ENCODE results near the gene AOPEP.

The AOPEP gene

GRCh38 chr9:95083086-95083768 is 356.7 kb downstream of the AOPEP start:
- Mint-ChIP-seq H3K27ac (ENCODE audit: low read depth) (no peak overlapping the region), H3K9me3 (no peaks in the 10 kb centered on the region), H3K36me3 (ENCODE audit: insufficient read depth) (peaks cover 3% of the 10 kb centered on the region), H3K4me1 (no peaks in the 10 kb centered on the region), H3K27me3 (no peaks in the 10 kb centered on the region), H3K4me3 (no peak overlapping the region)
- ATAC-seq (replicated peaks; ENCODE audit: extremely low read depth, poor library complexity, severe bottlenecking) (no peak), DNase-seq (ENCODE audit: low spot score in 2 of 2) (no peak)

- H3K27ac Mint-ChIP-seq (ENCODE audit: low read depth): no peak overlapping the region
- H3K9me3 Mint-ChIP-seq: no peaks in the 10 kb centered on the region
- DNase-seq (ENCODE audit: low spot score in 2 of 2): no peak
- H3K4me1 Mint-ChIP-seq: no peaks in the 10 kb centered on the region
- H3K27me3 Mint-ChIP-seq: no peaks in the 10 kb centered on the region
- ATAC-seq (replicated peaks; ENCODE audit: extremely low read depth, poor library complexity, severe bottlenecking): no peak
- H3K36me3 Mint-ChIP-seq (ENCODE audit: insufficient read depth): peaks cover 3% of the 10 kb centered on the region
- H3K4me3 Mint-ChIP-seq: no peak overlapping the region
Observed at GRCh38 chr9:95084254-95084934, 357.9 kb downstream of the AOPEP start.

GRCh38 chr9:95085036-95085770 is 358.7 kb downstream of the AOPEP start:
- Mint-ChIP-seq H3K9me3 (no peaks in the 10 kb centered on the region), H3K4me1 (no peaks in the 10 kb centered on the region), H3K4me3 (no peak overlapping the region), H3K27ac (ENCODE audit: low read depth) (no peak overlapping the region), H3K27me3 (no peaks in the 10 kb centered on the region), H3K36me3 (ENCODE audit: insufficient read depth) (peaks cover 3% of the 10 kb centered on the region)
- ATAC-seq (replicated peaks; ENCODE audit: extremely low read depth, poor library complexity, severe bottlenecking): no peak
- no peak for DNase-seq (ENCODE audit: low spot score in 2 of 2)

- DNase-seq (ENCODE audit: low spot score in 2 of 2): no peak
- Mint-ChIP-seq H3K4me1 (no peaks in the 10 kb centered on the region), H3K27ac (ENCODE audit: low read depth) (no peak overlapping the region), H3K9me3 (no peaks in the 10 kb centered on the region), H3K27me3 (no peaks in the 10 kb centered on the region), H3K4me3 (no peak overlapping the region), H3K36me3 (ENCODE audit: insufficient read depth) (peaks cover 3% of the 10 kb centered on the region)
- ATAC-seq (replicated peaks; ENCODE audit: extremely low read depth, poor library complexity, severe bottlenecking): no peak
Observed at GRCh38 chr9:95085861-95086563, 359.5 kb downstream of the AOPEP start.

- DNase-seq (ENCODE audit: low spot score in 2 of 2) (no peak), ATAC-seq (replicated peaks; ENCODE audit: extremely low read depth, poor library complexity, severe bottlenecking) (no peak)
Observed at GRCh38 chr9:95086564-95086955, 360.1 kb downstream of the AOPEP start.

GRCh38 chr9:95087659-95088242 is 361.3 kb downstream of the AOPEP start:
- no peak overlapping the region for H3K27ac Mint-ChIP-seq (ENCODE audit: low read depth)
- no peak for DNase-seq (ENCODE audit: low spot score in 2 of 2)
- no peaks in the 10 kb centered on the region for H3K27me3 Mint-ChIP-seq
- H3K4me3 Mint-ChIP-seq: no peak overlapping the region
- no peaks in the 10 kb centered on the region for H3K9me3 Mint-ChIP-seq
- peaks cover 2% of the 10 kb centered on the region for H3K36me3 Mint-ChIP-seq (ENCODE audit: insufficient read depth)
- no peak for ATAC-seq (replicated peaks; ENCODE audit: extremely low read depth, poor library complexity, severe bottlenecking)
- H3K4me1 Mint-ChIP-seq: peaks cover 10% of the 10 kb centered on the region

More at GRCh38 chr9:95086564-95086955, 360.1 kb downstream of the AOPEP start:
- H3K27ac Mint-ChIP-seq (ENCODE audit: low read depth): no peak overlapping the region
- peaks cover 4% of the 10 kb centered on the region for H3K4me1 Mint-ChIP-seq
- no peaks in the 10 kb centered on the region for H3K27me3 Mint-ChIP-seq
- peaks cover 3% of the 10 kb centered on the region for H3K36me3 Mint-ChIP-seq (ENCODE audit: insufficient read depth)
- H3K9me3 Mint-ChIP-seq: no peaks in the 10 kb centered on the region
- no peak overlapping the region for H3K4me3 Mint-ChIP-seq

- ATAC-seq (replicated peaks; ENCODE audit: extremely low read depth, poor library complexity, severe bottlenecking): no peak
- no peak overlapping the region for H3K4me3 Mint-ChIP-seq
- no peaks in the 10 kb centered on the region for H3K9me3 Mint-ChIP-seq
- no peak for DNase-seq (ENCODE audit: low spot score in 2 of 2)
- peaks cover 4% of the 10 kb centered on the region for H3K36me3 Mint-ChIP-seq (ENCODE audit: insufficient read depth)
- H3K4me1 Mint-ChIP-seq: peaks cover 10% of the 10 kb centered on the region
- no peaks in the 10 kb centered on the region for H3K27me3 Mint-ChIP-seq
- no peak overlapping the region for H3K27ac Mint-ChIP-seq (ENCODE audit: low read depth)
Observed at GRCh38 chr9:95088421-95089161, 362.1 kb downstream of the AOPEP start.

- peaks cover 10% of the 10 kb centered on the region for H3K4me1 Mint-ChIP-seq
- DNase-seq (ENCODE audit: low spot score in 2 of 2) (no peak), ATAC-seq (replicated peaks; ENCODE audit: extremely low read depth, poor library complexity, severe bottlenecking) (no peak)
- H3K27me3 Mint-ChIP-seq: no peaks in the 10 kb centered on the region
- no peaks in the 10 kb centered on the region for H3K9me3 Mint-ChIP-seq
- H3K4me3 Mint-ChIP-seq: no peak overlapping the region
- H3K36me3 Mint-ChIP-seq (ENCODE audit: insufficient read depth): peaks cover 4% of the 10 kb centered on the region
- no peak overlapping the region for H3K27ac Mint-ChIP-seq (ENCODE audit: low read depth)
Observed at GRCh38 chr9:95089257-95090022, 362.9 kb downstream of the AOPEP start.

- DNase-seq (ENCODE audit: low spot score in 2 of 2) (no peak), ATAC-seq (replicated peaks; ENCODE audit: extremely low read depth, poor library complexity, severe bottlenecking) (no peak)
- H3K36me3 Mint-ChIP-seq (ENCODE audit: insufficient read depth): peaks cover 2% of the 10 kb centered on the region
- no peak overlapping the region for H3K27ac Mint-ChIP-seq (ENCODE audit: low read depth)
- H3K4me1 Mint-ChIP-seq: peaks cover 10% of the 10 kb centered on the region
- no peaks in the 10 kb centered on the region for H3K9me3 Mint-ChIP-seq
- no peak overlapping the region for H3K4me3 Mint-ChIP-seq
- H3K27me3 Mint-ChIP-seq: no peaks in the 10 kb centered on the region
Observed at GRCh38 chr9:95090023-95090791, 363.7 kb downstream of the AOPEP start.

- ATAC-seq (replicated peaks; ENCODE audit: extremely low read depth, poor library complexity, severe bottlenecking) (no peak), DNase-seq (ENCODE audit: low spot score in 2 of 2) (no peak)
- H3K4me1 Mint-ChIP-seq: peaks cover 10% of the 10 kb centered on the region
- H3K27ac Mint-ChIP-seq (ENCODE audit: low read depth): no peak overlapping the region
- H3K36me3 Mint-ChIP-seq (ENCODE audit: insufficient read depth): peaks cover 2% of the 10 kb centered on the region
- no peaks in the 10 kb centered on the region for H3K9me3 Mint-ChIP-seq
- H3K4me3 Mint-ChIP-seq: no peak overlapping the region
- no peaks in the 10 kb centered on the region for H3K27me3 Mint-ChIP-seq
Observed at GRCh38 chr9:95090871-95091577, 364.5 kb downstream of the AOPEP start.

Measured in central memory CD8-positive, alpha-beta T cell (primary cell).